Neuron (in vitro differentiated cells): ENCODE data around the gene PADI2.

Experiments
- H2AFZ ChIP-seq: one replicate; pipeline ENCODE4 v1.6.1; 2013; ENCODE audit warnings: low read depth, mild to moderate bottlenecking, inconsistent platforms, low read length, moderate library complexity
- H3K27me3 ChIP-seq: one replicate; pipeline ENCODE4 v1.6.1; 2013; ENCODE audit warnings: low read length; ENCODE audit not compliant: insufficient read depth
- H3K36me3 ChIP-seq: one replicate; pipeline ENCODE4 v1.6.1; 2013; ENCODE audit warnings: low read length; ENCODE audit not compliant: insufficient read depth
- H3K4me1 ChIP-seq: one replicate; pipeline ENCODE4 v1.6.1; 2013; ENCODE audit warnings: low read length; ENCODE audit not compliant: insufficient read depth
- H3K4me3 ChIP-seq: 2 replicates; pipeline ENCODE4 v1.5.1; 2013; ENCODE audit warnings: mild to moderate bottlenecking, low read length, moderate library complexity
- H3K9me3 ChIP-seq: one replicate; pipeline ENCODE4 v1.6.1; 2013; ENCODE audit warnings: low read length

PADI2 gene

GRCh38 chr1:17081439-17081838, 37.8 kb downstream of the PADI2 start:
- Histone ChIP-seq H3K4me3 (no peak overlapping the region), H3K4me1 (no peaks in the 10 kb centered on the region), H3K9me3 (no peaks in the 10 kb centered on the region), H2AFZ (no peak overlapping the region), H3K36me3 (no peaks in the 10 kb centered on the region), H3K27me3 (peaks cover 8% of the 10 kb centered on the region)

GRCh38 chr1:17080880-17081279, 38.4 kb downstream of the PADI2 start:
- peaks cover 8% of the 10 kb centered on the region for H3K27me3 ChIP-seq
- no peak overlapping the region for H3K4me3 ChIP-seq
- H3K4me1 ChIP-seq = no peaks in the 10 kb centered on the region
- H2AFZ ChIP-seq = no peak overlapping the region
- no peaks in the 10 kb centered on the region for H3K9me3 ChIP-seq
- H3K36me3 ChIP-seq = no peaks in the 10 kb centered on the region

GRCh38 chr1:17080085-17080759, 39.0 kb downstream of the PADI2 start:
- H2AFZ ChIP-seq = no peak overlapping the region
- H3K4me3 ChIP-seq = no peak overlapping the region
- peaks cover 8% of the 10 kb centered on the region for H3K27me3 ChIP-seq
- H3K4me1 ChIP-seq = no peaks in the 10 kb centered on the region
- no peaks in the 10 kb centered on the region for H3K36me3 ChIP-seq
- no peaks in the 10 kb centered on the region for H3K9me3 ChIP-seq

- no peak overlapping the region for H3K4me3 ChIP-seq
- no peak overlapping the region for H2AFZ ChIP-seq
- no peaks in the 10 kb centered on the region for H3K36me3 ChIP-seq
- no peaks in the 10 kb centered on the region for H3K9me3 ChIP-seq
- H3K27me3 ChIP-seq = no peaks in the 10 kb centered on the region
- no peaks in the 10 kb centered on the region for H3K4me1 ChIP-seq
Measured at GRCh38 chr1:17078991-17079868, 40.0 kb downstream of the PADI2 start.

- no peaks in the 10 kb centered on the region for H3K36me3 ChIP-seq
- H3K9me3 ChIP-seq = no peaks in the 10 kb centered on the region
- H3K4me3 ChIP-seq = no peak overlapping the region
- H3K27me3 ChIP-seq = no peaks in the 10 kb centered on the region
- no peaks in the 10 kb centered on the region for H3K4me1 ChIP-seq
- no peak overlapping the region for H2AFZ ChIP-seq
Measured at GRCh38 chr1:17075470-17076255, 43.6 kb downstream of the PADI2 start.

- no peaks in the 10 kb centered on the region for H3K4me1 ChIP-seq
- H3K4me3 ChIP-seq = no peak overlapping the region
- H3K27me3 ChIP-seq = peaks cover 7% of the 10 kb centered on the region
- H2AFZ ChIP-seq = no peak overlapping the region
- no peaks in the 10 kb centered on the region for H3K9me3 ChIP-seq
- H3K36me3 ChIP-seq = no peaks in the 10 kb centered on the region
Measured at GRCh38 chr1:17071794-17072193, 47.5 kb downstream of the PADI2 start.

GRCh38 chr1:17070163-17070525, 49.1 kb downstream of the PADI2 start:
- Histone ChIP-seq H3K27me3 (peaks cover 7% of the 10 kb centered on the region), H3K4me3 (no peak overlapping the region), H3K4me1 (no peaks in the 10 kb centered on the region), H2AFZ (no peak overlapping the region), H3K36me3 (no peaks in the 10 kb centered on the region), H3K9me3 (peaks cover 5% of the 10 kb centered on the region)

GRCh38 chr1:17069452-17070162, 49.6 kb downstream of the PADI2 start:
- H2AFZ ChIP-seq = no peak overlapping the region
- peaks cover 7% of the 10 kb centered on the region for H3K27me3 ChIP-seq
- no peaks in the 10 kb centered on the region for H3K4me1 ChIP-seq
- no peak overlapping the region for H3K4me3 ChIP-seq
- no peaks in the 10 kb centered on the region for H3K36me3 ChIP-seq
- peaks cover 5% of the 10 kb centered on the region for H3K9me3 ChIP-seq

- no peaks in the 10 kb centered on the region for H3K36me3 ChIP-seq
- no peak overlapping the region for H2AFZ ChIP-seq
- H3K9me3 ChIP-seq = peaks cover 5% of the 10 kb centered on the region
- H3K4me3 ChIP-seq = no peak overlapping the region
- H3K4me1 ChIP-seq = no peaks in the 10 kb centered on the region
- H3K27me3 ChIP-seq = peaks cover 7% of the 10 kb centered on the region
Measured at GRCh38 chr1:17068789-17069188, 50.5 kb downstream of the PADI2 start.

GRCh38 chr1:17067465-17068240, 51.6 kb downstream of the PADI2 start:
- no peak overlapping the region for H3K4me3 ChIP-seq
- no peaks in the 10 kb centered on the region for H3K36me3 ChIP-seq
- peaks cover 7% of the 10 kb centered on the region for H3K27me3 ChIP-seq
- peaks cover 5% of the 10 kb centered on the region for H3K9me3 ChIP-seq
- no peak overlapping the region for H2AFZ ChIP-seq
- H3K4me1 ChIP-seq = no peaks in the 10 kb centered on the region

GRCh38 chr1:17067069-17067426, 52.2 kb downstream of the PADI2 start:
- Histone ChIP-seq H3K4me3 (no peak overlapping the region), H2AFZ (no peak overlapping the region), H3K36me3 (no peaks in the 10 kb centered on the region), H3K4me1 (peaks cover under 1% of the 10 kb centered on the region), H3K27me3 (peaks cover 7% of the 10 kb centered on the region), H3K9me3 (peaks cover 5% of the 10 kb centered on the region)

- no peaks in the 10 kb centered on the region for H3K36me3 ChIP-seq
- H3K4me1 ChIP-seq = peaks cover 5% of the 10 kb centered on the region
- no peak overlapping the region for H3K4me3 ChIP-seq
- H3K27me3 ChIP-seq = peaks cover 7% of the 10 kb centered on the region
- H2AFZ ChIP-seq = no peak overlapping the region
- H3K9me3 ChIP-seq = peaks cover 5% of the 10 kb centered on the region
Measured at GRCh38 chr1:17066361-17067068, 52.7 kb downstream of the PADI2 start.
